Spinal cord (tissue), 10 donors: ENCODE measurements around the gene RAI1. TPM values are rescaled to one million over a fixed set of nuclear protein-coding genes. Genes with fewer than 3 reads are reported as not detected.
"Not testable (repeated sequence)": the region's sequence is repeated elsewhere in the genome, so short reads cannot be mapped to it uniquely, and the experiment has no call there.

Experiments
- DNase-seq, 6 donors: peaks; one replicate each; pipeline versions ENCODE4 v3.0.0 to v3.0.0-alpha.2; 2013 to 2015; ENCODE audit warnings: low spot score in 6 of 6, low read depth in 4 of 6
- H3K27ac ChIP-seq: one replicate; pipeline ENCODE4 v1.5.1; 2013; ENCODE audit warnings: low read depth, low read length, control low read depth
- H3K27me3 ChIP-seq: one replicate; pipeline ENCODE4 v1.6.1; 2013; ENCODE audit warnings: low read length; ENCODE audit not compliant: control insufficient read depth, insufficient read depth
- H3K36me3 ChIP-seq: one replicate; pipeline ENCODE4 v1.6.1; 2013; ENCODE audit warnings: low read length; ENCODE audit not compliant: control insufficient read depth, insufficient read depth
- H3K4me1 ChIP-seq: one replicate; pipeline ENCODE4 v1.6.1; 2013; ENCODE audit warnings: low read length; ENCODE audit not compliant: control insufficient read depth, insufficient read depth
- H3K4me3 ChIP-seq: one replicate; pipeline ENCODE4 v1.5.1; 2013; ENCODE audit warnings: low read depth, low read length, control low read depth
- H3K9me3 ChIP-seq: one replicate; pipeline ENCODE4 v1.6.1; 2013; ENCODE audit warnings: low read length; ENCODE audit not compliant: control insufficient read depth, insufficient read depth
- WGBS: methylation state at CpG from one replicate; pipeline ENCODE4 v1.1.5; 2013; ENCODE audit warnings: missing lambda C conversion rate; ENCODE audit not compliant: insufficient coverage; 5-methylcytosine and 5-hydroxymethylcytosine counted together
- polyA plus RNA-seq, 2 donors: library from polyadenylated mRNA; unstranded; fragments of 120-200 nt; gene quantifications; one replicate each; pipeline ENCODE4 v1.2.1, GENCODE V29; 2013; ENCODE audit not compliant: insufficient read length in 2 of 2
- total RNA-seq, 2 donors: library from RNA; depleted of rRNA in 1 of 2; stranded (reverse); fragments of 120-200 nt in 1 of 2; fragments of >200 nt in 1 of 2; gene quantifications; one replicate each; pipeline versions ENCODE4 v1.2.3 to v1.2.4, GENCODE V29; 2013 to 2014
- donor health status: healthy.

The RAI1 gene
- total and polyA plus RNA-seq, 4 donors: 12.5 to 45.2 (median 25.3) TPM

GRCh38 chr17:17641621-17642409 is 39.4 kb upstream of the RAI1 start:
- 43% methylated on average over 11 of the region's 14 CpGs for WGBS
- no peaks in the 10 kb centered on the region for H3K27me3 ChIP-seq
- no peak overlapping the region for H3K27ac ChIP-seq

GRCh38 chr17:17645148-17645547 is 36.1 kb upstream of the RAI1 start:
- not testable (repeated sequence) for H3K9me3 ChIP-seq, H3K27me3 ChIP-seq, H3K4me3 ChIP-seq, H3K36me3 ChIP-seq, DNase-seq, H3K27ac ChIP-seq, H3K4me1 ChIP-seq
- no CpG with 5 or more reads among the region's 4 CpGs for WGBS

More at GRCh38 chr17:17641621-17642409, 39.4 kb upstream of the RAI1 start:
- Histone ChIP-seq H3K4me1 (peaks cover 8% of the 10 kb centered on the region), H3K36me3 (no peaks in the 10 kb centered on the region), H3K4me3 (no peak overlapping the region), H3K9me3 (no peaks in the 10 kb centered on the region)
- peak in 5 of 6 donors; percentile 40 to 91 (median 74) for DNase-seq

GRCh38 chr17:17645961-17646360 is 35.3 kb upstream of the RAI1 start:
- WGBS: 100% methylated on average over 1 of the region's 2 CpGs
- H3K9me3 ChIP-seq: no peaks in the 10 kb centered on the region
- no peak overlapping the region for H3K27ac ChIP-seq
- H3K27me3 ChIP-seq: no peaks in the 10 kb centered on the region
- no peaks in the 10 kb centered on the region for H3K4me1 ChIP-seq
- no peak overlapping the region for H3K4me3 ChIP-seq
- DNase-seq: no peak
- no peaks in the 10 kb centered on the region for H3K36me3 ChIP-seq

- WGBS: 93% methylated on average over 8 of the region's 14 CpGs
- no peaks in the 10 kb centered on the region for H3K27me3 ChIP-seq
- H3K9me3 ChIP-seq: no peaks in the 10 kb centered on the region
- no peaks in the 10 kb centered on the region for H3K36me3 ChIP-seq
- H3K4me1 ChIP-seq: no peaks in the 10 kb centered on the region
- no peak overlapping the region for H3K27ac ChIP-seq
- H3K4me3 ChIP-seq: no peak overlapping the region
- DNase-seq: no peak
Observed at GRCh38 chr17:17647524-17648178, 33.6 kb upstream of the RAI1 start.

GRCh38 chr17:17648762-17649161 is 32.5 kb upstream of the RAI1 start:
- DNase-seq: no peak
- H3K36me3 ChIP-seq: no peaks in the 10 kb centered on the region
- 85% methylated on average over 7 of the region's 7 CpGs for WGBS
- no peaks in the 10 kb centered on the region for H3K4me1 ChIP-seq
- no peaks in the 10 kb centered on the region for H3K27me3 ChIP-seq
- no peaks in the 10 kb centered on the region for H3K9me3 ChIP-seq
- H3K4me3 ChIP-seq: no peak overlapping the region
- H3K27ac ChIP-seq: no peak overlapping the region

- no CpG with 5 or more reads among the region's 1 CpG for WGBS
- no peak overlapping the region for H3K27ac ChIP-seq
Observed at GRCh38 chr17:17650959-17651358, 30.3 kb upstream of the RAI1 start.

GRCh38 chr17:17653343-17653742 is 27.9 kb upstream of the RAI1 start:
- DNase-seq: no peak
- Histone ChIP-seq H3K9me3 (no peaks in the 10 kb centered on the region), H3K27ac (no peak overlapping the region), H3K4me1 (no peaks in the 10 kb centered on the region), H3K27me3 (no peaks in the 10 kb centered on the region), H3K4me3 (no peak overlapping the region), H3K36me3 (no peaks in the 10 kb centered on the region)
- 73% methylated on average over 3 of the region's 3 CpGs for WGBS

More at GRCh38 chr17:17650959-17651358, 30.3 kb upstream of the RAI1 start:
- no peaks in the 10 kb centered on the region for H3K4me1 ChIP-seq
- no peaks in the 10 kb centered on the region for H3K27me3 ChIP-seq
- no peaks in the 10 kb centered on the region for H3K9me3 ChIP-seq
- DNase-seq: no peak
- H3K4me3 ChIP-seq: no peak overlapping the region
- no peaks in the 10 kb centered on the region for H3K36me3 ChIP-seq

- WGBS: 58% methylated on average over 2 of the region's 4 CpGs
- Histone ChIP-seq H3K4me1 (peaks cover 11% of the 10 kb centered on the region), H3K4me3 (no peak overlapping the region), H3K9me3 (peaks cover 2% of the 10 kb centered on the region), H3K27me3 (no peaks in the 10 kb centered on the region), H3K27ac (no peak overlapping the region), H3K36me3 (no peaks in the 10 kb centered on the region)
- DNase-seq: no peak
Observed at GRCh38 chr17:17659340-17659739, 21.9 kb upstream of the RAI1 start.

- H3K27ac ChIP-seq: no peak overlapping the region
- no peaks in the 10 kb centered on the region for H3K36me3 ChIP-seq
- peaks cover 2% of the 10 kb centered on the region for H3K9me3 ChIP-seq
- DNase-seq: no peak
- WGBS: 90% methylated on average over 4 of the region's 8 CpGs
- H3K4me1 ChIP-seq: peaks cover 11% of the 10 kb centered on the region
- H3K4me3 ChIP-seq: no peak overlapping the region
- H3K27me3 ChIP-seq: no peaks in the 10 kb centered on the region
Observed at GRCh38 chr17:17661134-17661533, 20.1 kb upstream of the RAI1 start.
